Measurements from ENCODE around the gene LMNA. TPM values are rescaled to one million over a fixed set of nuclear protein-coding genes. Genes with fewer than 3 reads are reported as not detected.

LMNA gene
- polyA plus RNA-seq, 1 experiment: 365 TPM

DNA sequence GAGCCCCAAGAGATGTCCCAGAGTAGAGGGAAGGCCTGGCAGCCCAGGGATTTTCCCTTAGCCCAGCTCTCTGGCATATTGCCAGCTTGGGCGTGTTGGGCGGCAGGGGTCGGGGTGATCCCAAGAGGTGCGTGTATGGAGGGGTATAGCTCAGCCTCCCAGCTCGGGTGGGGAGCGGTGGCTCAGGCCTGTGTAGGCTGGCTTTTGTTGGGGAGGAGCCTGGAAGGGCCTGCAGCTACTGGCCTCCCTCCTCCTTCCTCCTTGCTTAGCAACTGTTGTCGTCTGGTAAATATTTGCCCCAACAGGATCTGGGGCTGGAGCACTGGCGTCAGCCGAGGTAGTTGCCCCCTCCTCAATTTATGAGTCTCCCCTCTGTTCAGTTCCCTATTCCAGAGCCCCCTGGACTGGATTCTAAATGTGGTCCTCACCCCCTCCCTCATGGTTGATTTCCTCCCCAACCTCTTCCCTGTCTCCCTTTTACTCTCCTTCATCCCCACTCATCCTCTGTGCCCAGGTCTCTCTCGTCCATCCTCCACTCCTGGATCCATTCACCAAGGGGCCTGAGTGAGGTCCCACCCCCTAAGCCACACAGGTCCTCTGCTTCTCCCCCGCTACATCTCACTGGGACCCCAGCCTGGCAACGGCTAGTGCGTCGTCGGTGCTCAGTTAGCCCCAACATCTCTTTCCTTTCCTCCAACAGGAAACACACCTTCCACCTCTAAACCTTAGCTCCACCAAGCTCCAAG lies 10.3 kb upstream of the LMNA start:
- H3K27ac ChIP-seq (ENCODE audit: low read depth, low read length): peak overlapping the region; percentile 61
- TF ChIP-seq, protein P1, sequence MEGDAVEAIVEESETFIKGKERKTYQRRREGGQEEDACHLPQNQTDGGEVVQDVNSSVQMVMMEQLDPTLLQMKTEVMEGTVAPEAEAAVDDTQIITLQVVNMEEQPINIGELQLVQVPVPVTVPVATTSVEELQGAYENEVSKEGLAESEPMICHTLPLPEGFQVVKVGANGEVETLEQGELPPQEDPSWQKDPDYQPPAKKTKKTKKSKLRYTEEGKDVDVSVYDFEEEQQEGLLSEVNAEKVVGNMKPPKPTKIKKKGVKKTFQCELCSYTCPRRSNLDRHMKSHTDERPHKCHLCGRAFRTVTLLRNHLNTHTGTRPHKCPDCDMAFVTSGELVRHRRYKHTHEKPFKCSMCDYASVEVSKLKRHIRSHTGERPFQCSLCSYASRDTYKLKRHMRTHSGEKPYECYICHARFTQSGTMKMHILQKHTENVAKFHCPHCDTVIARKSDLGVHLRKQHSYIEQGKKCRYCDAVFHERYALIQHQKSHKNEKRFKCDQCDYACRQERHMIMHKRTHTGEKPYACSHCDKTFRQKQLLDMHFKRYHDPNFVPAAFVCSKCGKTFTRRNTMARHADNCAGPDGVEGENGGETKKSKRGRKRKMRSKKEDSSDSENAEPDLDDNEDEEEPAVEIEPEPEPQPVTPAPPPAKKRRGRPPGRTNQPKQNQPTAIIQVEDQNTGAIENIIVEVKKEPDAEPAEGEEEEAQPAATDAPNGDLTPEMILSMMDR (IDR thresholded peaks at IDR 0.05; ENCODE audit: low read depth, low read length): no peak
- DNase-seq (ENCODE audit: low read depth, low spot score): no peak
- H3K4me3 ChIP-seq (ENCODE audit: low read depth, low read length): peak overlapping the region; percentile 7; the same call in 1 of the 2 replicates
- no peaks in the 10 kb centered on the region for H3K27me3 ChIP-seq (ENCODE audit: control insufficient read depth, insufficient read depth, low read length)
- no peaks in the 10 kb centered on the region for H3K9me3 ChIP-seq (ENCODE audit: control insufficient read depth, insufficient read depth, low read length)
- ChIA-PET CTCF (interaction anchor here (0.6 to 20.2 kb wide), 4 partner anchors 8 to 121 kb away, joined by 3 to 682 read pairs (median 4); partner anchors contain the start of gene LMNA), POLR2A (interaction anchor here (1.5 to 3.3 kb wide), 5 partner anchors 9 to 37 kb away, joined by 4 to 16 read pairs (median 12); no protein-coding TSS in a partner anchor)

DNA sequence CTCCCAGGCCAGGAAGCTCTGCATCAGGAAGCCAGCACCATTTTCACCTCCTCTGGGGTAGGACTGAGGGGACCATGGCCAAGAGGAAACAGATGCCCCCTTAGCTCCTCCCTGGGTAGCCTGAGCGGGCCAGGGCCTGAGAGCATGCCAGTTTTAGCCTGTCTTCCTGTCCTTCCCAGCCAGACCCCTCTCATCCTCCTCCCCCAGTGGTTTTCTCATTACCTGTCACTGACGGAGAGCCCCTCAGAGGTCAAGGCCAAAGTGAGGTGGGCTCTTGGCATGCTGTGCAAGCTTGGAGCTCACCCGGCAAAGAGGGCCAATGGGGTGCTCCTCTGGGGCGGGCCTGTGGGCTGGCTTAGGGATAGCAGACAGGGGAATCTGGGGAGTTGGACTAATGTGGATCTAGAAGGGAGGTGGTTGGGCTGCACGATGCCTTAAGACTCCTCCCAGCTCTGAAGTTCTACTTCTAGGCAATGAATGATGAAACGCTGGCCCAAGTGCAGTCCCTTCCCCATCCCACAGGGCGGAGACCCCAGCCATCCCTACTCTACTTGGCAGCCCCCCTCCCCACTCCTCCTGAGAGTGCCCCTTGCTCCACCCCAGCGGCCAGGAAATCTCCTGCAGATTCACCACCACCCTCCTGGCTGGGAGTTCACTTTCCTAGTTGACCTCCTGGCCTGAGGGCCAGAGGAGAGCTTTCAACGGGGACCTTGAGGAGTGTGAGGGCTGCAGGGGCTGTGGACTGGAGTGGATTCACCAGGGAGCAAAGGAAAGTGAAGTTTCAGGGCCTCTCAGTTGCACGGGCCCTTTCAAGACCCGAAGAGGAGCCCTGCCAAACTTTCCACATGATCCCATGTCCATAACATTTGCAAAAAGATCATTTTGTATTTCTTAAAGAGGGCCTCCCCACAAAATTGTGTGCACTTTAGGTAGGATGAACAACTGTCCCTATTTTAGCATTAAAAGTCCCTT lies 9.4 kb upstream of the LMNA start:
- no peaks in the 10 kb centered on the region for H3K27me3 ChIP-seq (ENCODE audit: control insufficient read depth, insufficient read depth, low read length)
- POLR2A ChIA-PET: interaction anchor here (0.6 to 3.3 kb wide), 7 partner anchors 9 to 24 kb away, joined by 3 to 16 read pairs (median 7); partner anchors contain the start of gene LMNA
- DNase-seq (ENCODE audit: low read depth, low spot score): no peak
- H3K27ac ChIP-seq (ENCODE audit: low read depth, low read length): peak overlapping the region; percentile 97
- no peak overlapping the region for H3K4me3 ChIP-seq (ENCODE audit: low read depth, low read length)
- TF ChIP-seq, protein P1 (IDR thresholded peaks at IDR 0.05; ENCODE audit: low read depth, low read length): no peak
- CTCF ChIA-PET: interaction anchor here (0.6 to 20.2 kb wide), 7 partner anchors 9 to 928 kb away, joined by 3 to 682 read pairs (median 4); partner anchors contain the start of gene LMNA
- H3K9me3 ChIP-seq (ENCODE audit: control insufficient read depth, insufficient read depth, low read length): no peaks in the 10 kb centered on the region

DNA sequence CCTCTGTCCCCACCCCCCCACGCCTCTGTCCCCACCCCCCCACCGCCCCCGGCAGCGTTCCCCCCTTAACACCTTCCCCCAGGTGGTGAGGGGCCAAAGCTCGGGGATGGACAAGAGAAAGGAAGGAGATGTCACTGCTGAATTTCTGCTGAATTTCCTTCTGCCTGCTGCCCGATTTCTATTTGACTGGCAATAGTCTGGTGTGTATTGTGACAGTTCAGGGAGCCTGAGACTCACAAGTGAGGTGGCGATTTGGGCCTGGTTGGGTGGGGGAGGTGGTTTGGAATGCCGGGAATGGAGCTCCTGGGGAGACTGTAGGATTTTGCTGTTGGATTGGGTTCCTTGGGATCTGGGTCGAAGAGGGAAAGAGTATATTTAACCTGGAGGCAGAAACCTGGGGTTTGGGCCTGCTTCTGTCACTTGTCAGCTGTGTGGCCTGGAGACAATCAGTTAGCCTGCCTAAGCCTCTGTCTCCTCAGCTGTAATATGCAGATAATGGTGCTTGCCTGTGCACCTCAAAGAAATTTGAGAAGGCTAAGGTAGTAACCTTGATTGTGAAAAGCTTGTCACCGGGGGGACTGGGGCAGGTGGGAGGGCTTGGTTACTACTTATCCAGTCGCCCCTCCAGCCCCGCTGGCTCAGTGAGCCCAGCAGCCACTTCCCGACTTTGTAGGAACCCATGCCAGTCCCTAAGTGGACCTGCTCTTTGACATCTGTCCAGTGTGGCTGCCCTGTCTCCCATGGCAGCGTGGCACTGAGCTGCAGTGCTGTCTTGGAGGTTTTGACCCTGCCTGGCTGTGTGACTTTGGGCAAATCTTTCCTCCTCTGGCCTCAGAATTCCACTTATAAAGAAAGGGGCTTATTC lies 7.7 kb upstream of the LMNA start:
- no peak for DNase-seq (ENCODE audit: low read depth, low spot score)
- TF ChIP-seq, protein P1 (IDR thresholded peaks at IDR 0.05; ENCODE audit: low read depth, low read length): no peak
- Histone ChIP-seq H3K27ac (ENCODE audit: low read depth, low read length) (peak overlapping the region; percentile 97), H3K9me3 (ENCODE audit: control insufficient read depth, insufficient read depth, low read length) (no peaks in the 10 kb centered on the region), H3K27me3 (ENCODE audit: control insufficient read depth, insufficient read depth, low read length) (no peaks in the 10 kb centered on the region), H3K4me3 (ENCODE audit: low read depth, low read length) (peak overlapping the region; percentile 11; the same call in 1 of the 2 replicates)
- ChIA-PET CTCF (interaction anchor here (0.5 to 20.2 kb wide), 5 partner anchors 10 to 118 kb away, joined by 3 to 682 read pairs (median 5); partner anchors contain the start of gene LMNA), POLR2A (interaction anchor here (0.6 to 2.3 kb wide), 6 partner anchors 9 to 135 kb away, joined by 3 to 8 read pairs (median 5); no protein-coding TSS in a partner anchor)

DNA sequence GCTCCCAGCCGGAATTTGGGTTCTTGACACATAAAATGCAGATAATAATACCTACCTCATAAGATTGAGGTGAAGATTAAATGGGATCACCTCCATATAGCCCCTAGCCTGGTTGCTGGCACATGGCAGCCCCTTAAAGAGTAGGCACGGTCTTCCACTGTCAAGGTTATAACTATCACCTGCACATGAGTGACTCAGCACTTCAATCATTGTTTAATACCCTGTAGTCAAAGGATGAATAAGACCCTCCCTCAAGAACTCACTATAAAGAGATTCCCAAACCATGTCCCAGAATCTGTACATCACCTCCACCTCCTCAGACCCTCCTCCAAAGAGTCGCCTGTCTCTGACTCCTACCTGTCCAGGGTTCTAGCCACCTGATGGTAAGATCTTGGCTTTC lies 6.5 kb upstream of the LMNA start:
- no peaks in the 10 kb centered on the region for H3K9me3 ChIP-seq (ENCODE audit: control insufficient read depth, insufficient read depth, low read length)
- ChIA-PET POLR2A (interaction anchor here (0.6 to 2.3 kb wide), 2 partner anchors 8 to 37 kb away, joined by 8 to 9 read pairs; no protein-coding TSS in a partner anchor), CTCF (interaction anchor here (20.2 kb wide), 1 partner anchor 19 kb away, joined by 682 read pairs; the partner anchor contains the start of gene LMNA)
- H3K4me3 ChIP-seq (ENCODE audit: low read depth, low read length): no peak overlapping the region
- TF ChIP-seq, protein P1 (IDR thresholded peaks at IDR 0.05; ENCODE audit: low read depth, low read length): no peak
- H3K27me3 ChIP-seq (ENCODE audit: control insufficient read depth, insufficient read depth, low read length): no peaks in the 10 kb centered on the region
- H3K27ac ChIP-seq (ENCODE audit: low read depth, low read length): no peak overlapping the region
- no peak for DNase-seq (ENCODE audit: low read depth, low spot score)
